EL (cell line): Measurements from ENCODE around the gene PDP2.

Experiments
- DNase-seq: peaks from one replicate; pipeline ENCODE4 v3.0.0-alpha.2; 2016

PDP2 gene

DNA sequence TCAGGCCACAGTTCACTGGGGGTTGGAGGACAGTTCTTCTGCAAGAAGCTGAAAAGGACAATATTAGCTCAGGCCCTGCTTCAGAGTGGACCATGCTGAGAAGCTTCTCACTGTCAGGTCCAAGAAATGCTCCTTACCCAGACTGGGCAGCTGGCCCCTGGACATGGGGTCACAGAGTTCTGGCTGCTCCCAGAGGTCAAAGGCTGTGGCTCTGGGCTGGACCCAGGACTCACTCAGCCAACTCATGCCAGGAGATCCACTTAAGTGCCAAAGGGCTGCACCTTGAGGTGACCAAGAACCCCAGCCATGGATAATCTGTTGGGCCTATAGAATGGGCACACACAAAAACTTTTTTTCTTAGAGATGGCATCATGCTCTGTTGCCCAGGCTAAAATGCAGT is 59.1 kb downstream of the PDP2 start:
- no peak for DNase-seq

DNA sequence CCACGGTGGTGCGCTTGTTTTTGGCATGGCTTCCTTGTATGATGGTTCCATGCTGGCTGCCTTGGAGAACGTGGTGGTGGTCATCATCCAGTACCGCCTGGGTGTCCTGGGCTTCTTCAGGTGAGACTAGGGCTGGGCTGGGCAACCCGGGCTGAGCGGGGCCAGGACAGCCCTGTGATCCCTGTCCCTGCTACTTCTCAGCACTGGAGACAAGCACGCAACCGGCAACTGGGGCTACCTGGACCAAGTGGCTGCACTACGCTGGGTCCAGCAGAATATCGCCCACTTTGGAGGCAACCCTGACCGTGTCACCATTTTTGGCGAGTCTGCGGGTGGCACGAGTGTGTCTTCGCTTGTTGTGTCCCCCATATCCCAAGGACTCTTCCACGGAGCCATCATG is 59.9 kb downstream of the PDP2 start:
- no peak for DNase-seq
